MCF 10A (cell line): ENCODE results near the gene UNC13B. TPM values are rescaled to one million over a fixed set of nuclear protein-coding genes. Genes with fewer than 3 reads are reported as not detected.
A peak's percentile ranks its signal among the peaks of the same experiment; 100 is the strongest.

ENCODE experiments used
- BruUV-seq: library from RNA; stranded (reverse); fragments of 400-500 nt; replicated peaks from 2 replicates; lab custom pipeline; 2021; lab: Mats Ljungman, UMichigan
- CTCF ChIA-PET: fragments of 300-600 bp; sonication (Branson Sonifier 250); formaldehyde crosslinking; extraction: SDS; loops from one replicate; lab custom pipeline; 2021; ENCODE audit warnings: antibody characterized with exemption, inconsistent platforms; lab: Yijun Ruan, JAX
- POLR2A ChIA-PET: fragments of 300-600, 350-650 bp; sonication (Branson Sonifier 250); formaldehyde crosslinking; extraction: SDS; loops from one replicate; lab custom pipeline; 2020; ENCODE audit warnings: antibody characterized with exemption, inconsistent platforms; lab: Yijun Ruan, JAX
- DNase-seq: peaks from one replicate; pipeline ENCODE4 v3.0.0-alpha.2; 2018; ENCODE audit not compliant: unreplicated experiment
- H3K27ac Mint-ChIP-seq: one replicate; pipeline ENCODE4 v1.8.0; 2022; ENCODE audit warnings: mild to moderate bottlenecking, low read depth, mixed read lengths; ENCODE audit not compliant: unreplicated experiment
- H3K27me3 Mint-ChIP-seq: one replicate; pipeline ENCODE4 v1.8.0; 2022; ENCODE audit warnings: mixed read lengths; ENCODE audit not compliant: insufficient read depth, unreplicated experiment
- H3K36me3 Mint-ChIP-seq: one replicate; pipeline ENCODE4 v1.8.0; 2022; ENCODE audit warnings: mild to moderate bottlenecking, moderate library complexity, mixed read lengths; ENCODE audit not compliant: insufficient read depth, unreplicated experiment
- H3K4me1 Mint-ChIP-seq: one replicate; pipeline ENCODE4 v1.8.0; 2022; ENCODE audit warnings: mixed read lengths; ENCODE audit not compliant: insufficient read depth, unreplicated experiment
- H3K4me3 Mint-ChIP-seq: one replicate; pipeline ENCODE4 v1.8.0; 2022; ENCODE audit warnings: mild to moderate bottlenecking, moderate library complexity, mixed read lengths; ENCODE audit not compliant: unreplicated experiment
- H3K9me3 Mint-ChIP-seq: one replicate; pipeline ENCODE4 v1.8.0; 2022; ENCODE audit warnings: mixed read lengths; ENCODE audit not compliant: unreplicated experiment
- CTCF ChIP-seq: fragments of 200-600 bp; IDR thresholded peaks from one replicate; pipeline ENCODE4 v1.8.0; 2022; ENCODE audit warnings: antibody characterized with exemption, mild to moderate bottlenecking; ENCODE audit not compliant: unreplicated experiment
- intact Hi-C: fragments of 100-400 bp; cut with micrococcal nuclease; formaldehyde crosslinking; loops from 2 replicates; pipeline ENCODE4 v1.14.1; 2022
- total RNA-seq: library from RNA; stranded (reverse); gene quantifications from 2 replicates; pipeline ENCODE4 v1.2.3, GENCODE V29; 2022

Gene UNC13B
- total RNA-seq, 1 experiment from 2014 or later: 22.9 TPM

GRCh38 chr9:35272989-35273388, 111.2 kb downstream of the UNC13B start:
- CTCF ChIA-PET: no interaction called here
- intact Hi-C loops: no loop called here
- no peak overlapping the region for H3K4me3 Mint-ChIP-seq

GRCh38 chr9:35273591-35273990, 111.8 kb downstream of the UNC13B start:
- no peak for DNase-seq
- no peak overlapping the region for H3K4me3 Mint-ChIP-seq
- H3K27ac Mint-ChIP-seq: no peak overlapping the region
- no peaks in the 10 kb centered on the region for H3K27me3 Mint-ChIP-seq
- H3K36me3 Mint-ChIP-seq: peaks cover 5% of the 10 kb centered on the region
- no TSS peak for BruUV-seq
- H3K9me3 Mint-ChIP-seq: no peaks in the 10 kb centered on the region
- intact Hi-C loops: no loop called here
- ChIA-PET POLR2A (interaction anchor here (0.6 to 1.7 kb wide), 2 partner anchors 14 to 180 kb away, joined by 3 to 9 read pairs; no protein-coding TSS in a partner anchor), CTCF (no interaction called here)
- peaks cover 29% of the 10 kb centered on the region for H3K4me1 Mint-ChIP-seq
- no peak for TF ChIP-seq CTCF

More at GRCh38 chr9:35272989-35273388, 111.2 kb downstream of the UNC13B start:
- no peaks in the 10 kb centered on the region for H3K27me3 Mint-ChIP-seq
- peaks cover 2% of the 10 kb centered on the region for H3K36me3 Mint-ChIP-seq
- DNase-seq: no peak
- H3K27ac Mint-ChIP-seq: no peak overlapping the region
- no peak for TF ChIP-seq CTCF
- POLR2A ChIA-PET: interaction anchor here (1.1 kb wide), 1 partner anchor 15 kb away, joined by 3 read pairs; no protein-coding TSS in a partner anchor
- H3K4me1 Mint-ChIP-seq: peaks cover 23% of the 10 kb centered on the region
- H3K9me3 Mint-ChIP-seq: no peaks in the 10 kb centered on the region
- no TSS peak for BruUV-seq

- ChIA-PET POLR2A (interaction anchor here (1.7 kb wide), 1 partner anchor 13 kb away, joined by 9 read pairs; no protein-coding TSS in a partner anchor), CTCF (interaction anchor here (0.7 to 1.1 kb wide), 3 partner anchors 8 to 348 kb away, joined by 3 to 4 read pairs (median 3); no protein-coding TSS in a partner anchor)
- DNase-seq: no peak
- intact Hi-C loops: loop anchor here (5.0 kb wide), 1 partner anchor 202 kb away; no protein-coding TSS in a partner anchor
- TF ChIP-seq CTCF: no peak
- Mint-ChIP-seq H3K9me3 (no peaks in the 10 kb centered on the region), H3K4me1 (peaks cover 36% of the 10 kb centered on the region), H3K36me3 (peaks cover 5% of the 10 kb centered on the region), H3K27me3 (no peaks in the 10 kb centered on the region), H3K27ac (no peak overlapping the region), H3K4me3 (no peak overlapping the region)
- BruUV-seq: no TSS peak
Measured at GRCh38 chr9:35274993-35275392, 113.2 kb downstream of the UNC13B start.

- CTCF ChIA-PET: interaction anchor here (0.7 to 1.2 kb wide), 4 partner anchors 35 to 199 kb away, joined by 3 to 6 read pairs (median 4); no protein-coding TSS in a partner anchor
- peak overlapping the region; percentile 85 for H3K27ac Mint-ChIP-seq
- H3K4me1 Mint-ChIP-seq: peaks cover 43% of the 10 kb centered on the region
- BruUV-seq: no TSS peak
- no peaks in the 10 kb centered on the region for H3K27me3 Mint-ChIP-seq
- H3K9me3 Mint-ChIP-seq: no peaks in the 10 kb centered on the region
- no peak for TF ChIP-seq CTCF
- H3K4me3 Mint-ChIP-seq: no peak overlapping the region
- peaks cover 5% of the 10 kb centered on the region for H3K36me3 Mint-ChIP-seq
- no peak for DNase-seq
- POLR2A ChIA-PET: interaction anchor here (0.7 to 1.2 kb wide), 4 partner anchors 11 to 166 kb away, joined by 3 to 9 read pairs (median 4); no protein-coding TSS in a partner anchor
- intact Hi-C loops: loop anchor here (5.0 kb wide), 1 partner anchor 200 kb away; no protein-coding TSS in a partner anchor
Measured at GRCh38 chr9:35277171-35277520, 115.3 kb downstream of the UNC13B start.
